H9 (cell line): ENCODE data around the gene SRGAP3. TPM values are rescaled to one million over a fixed set of nuclear protein-coding genes. Genes with fewer than 3 reads are reported as not detected.

Experiments
- DNase-seq: peaks from one replicate; pipeline ENCODE4 v3.0.0-alpha.2; 2017
- H2AFZ ChIP-seq: one replicate; pipeline ENCODE4 v1.6.1; 2013; ENCODE audit warnings: mild to moderate bottlenecking, low read length, control low read depth, moderate library complexity
- H2AK5ac ChIP-seq: 2 replicates; pipeline ENCODE4 v1.6.1; 2013; ENCODE audit warnings: low read length, control low read depth, mixed read lengths; ENCODE audit not compliant: insufficient read length
- H2BK120ac ChIP-seq: one replicate; pipeline ENCODE4 v1.6.1; 2013; ENCODE audit warnings: low read depth, mild to moderate bottlenecking, low read length, control low read depth, inconsistent platforms; ENCODE audit not compliant: poor library complexity, severe bottlenecking
- H2BK12ac ChIP-seq: 2 replicates; pipeline ENCODE4 v1.6.1; 2013; ENCODE audit warnings: low read length, control low read depth, mixed read lengths, low read depth; ENCODE audit not compliant: insufficient read length
- H2BK15ac ChIP-seq: 2 replicates; pipeline ENCODE4 v1.6.1; 2013; ENCODE audit warnings: low read depth, low read length, control low read depth
- H2BK20ac ChIP-seq: one replicate; pipeline ENCODE4 v1.6.1; 2013; ENCODE audit warnings: low read depth, mild to moderate bottlenecking, low read length, control low read depth, inconsistent platforms; ENCODE audit not compliant: poor library complexity, severe bottlenecking
- H2BK5ac ChIP-seq: 2 replicates; pipeline ENCODE4 v1.6.1; 2013; ENCODE audit warnings: low read length, control low read depth, mixed read lengths; ENCODE audit not compliant: insufficient read length
- H3K14ac ChIP-seq: 2 replicates; pipeline ENCODE4 v1.6.1; 2013; ENCODE audit warnings: low read length, control low read depth; ENCODE audit not compliant: insufficient read depth
- H3K18ac ChIP-seq: 2 replicates; pipeline ENCODE4 v1.6.1; 2013; ENCODE audit warnings: low read depth, mild to moderate bottlenecking, mixed read lengths, low read length, control low read depth; ENCODE audit not compliant: insufficient read length
- H3K23ac ChIP-seq: 2 replicates; pipeline ENCODE4 v1.6.1; 2013; ENCODE audit warnings: low read length, control low read depth, mixed read lengths, low read depth; ENCODE audit not compliant: insufficient read length
- H3K23me2 ChIP-seq: 2 replicates; pipeline ENCODE4 v1.6.1; 2013; ENCODE audit warnings: low read depth, mild to moderate bottlenecking, mixed read lengths, low read length, control low read depth; ENCODE audit not compliant: insufficient read length, poor library complexity, severe bottlenecking
- H3K27ac ChIP-seq: 2 replicates; pipeline ENCODE4 v1.5.1; 2013; ENCODE audit warnings: low read length, control low read depth, mixed read lengths, low read depth; ENCODE audit not compliant: insufficient read length
- H3K27me3 ChIP-seq: 2 replicates; pipeline ENCODE4 v1.6.1; 2013; ENCODE audit warnings: low read length, control low read depth, inconsistent platforms; ENCODE audit not compliant: insufficient read depth
- H3K4ac ChIP-seq: 2 replicates; pipeline ENCODE4 v1.6.1; 2013; ENCODE audit warnings: low read depth, mild to moderate bottlenecking, control low read depth, inconsistent platforms, low read length, moderate library complexity
- H3K4me1 ChIP-seq: 2 replicates; pipeline ENCODE4 v1.6.1; 2013; ENCODE audit warnings: low read length, control low read depth, inconsistent platforms; ENCODE audit not compliant: insufficient read depth
- H3K4me2 ChIP-seq: 2 replicates; pipeline ENCODE4 v1.6.1; 2013; ENCODE audit warnings: low read length, control low read depth, mixed read lengths; ENCODE audit not compliant: insufficient read length, insufficient read depth
- H3K56ac ChIP-seq: 2 replicates; pipeline ENCODE4 v1.6.1; 2013; ENCODE audit warnings: low read depth, mild to moderate bottlenecking, mixed read lengths, low read length, control low read depth; ENCODE audit not compliant: insufficient read length
- H3K79me1 ChIP-seq: 2 replicates; pipeline ENCODE4 v1.6.1; 2013; ENCODE audit warnings: low read depth, mild to moderate bottlenecking, moderate library complexity, low read length, control low read depth, inconsistent platforms; ENCODE audit not compliant: insufficient read depth, poor library complexity, severe bottlenecking
- H3K79me2 ChIP-seq: 2 replicates; pipeline ENCODE4 v1.6.1; 2013; ENCODE audit warnings: low read length, control low read depth, inconsistent platforms; ENCODE audit not compliant: insufficient read depth
- H3K9ac ChIP-seq: 2 replicates; pipeline ENCODE4 v1.6.1; 2013; ENCODE audit warnings: low read length, control low read depth, mixed read lengths; ENCODE audit not compliant: insufficient read length; ENCODE audit errors: extremely low read depth
- H3K9me3 ChIP-seq: one replicate; pipeline ENCODE4 v1.6.1; 2013; ENCODE audit warnings: low read depth, low read length, inconsistent platforms; ENCODE audit not compliant: control insufficient read depth
- H3T11ph ChIP-seq: one replicate; pipeline ENCODE4 v1.6.1; 2013; ENCODE audit warnings: mild to moderate bottlenecking, low read length, control low read depth, inconsistent platforms
- H4K20me1 ChIP-seq: one replicate; pipeline ENCODE4 v1.6.1; 2013; ENCODE audit not compliant: control insufficient read depth, insufficient read length, insufficient read depth
- H4K5ac ChIP-seq: 2 replicates; pipeline ENCODE4 v1.6.1; 2013; ENCODE audit warnings: low read depth, mild to moderate bottlenecking, mixed read lengths, low read length, control low read depth; ENCODE audit not compliant: insufficient read length
- H4K8ac ChIP-seq: replicated peaks from 2 replicates; pipeline ENCODE4 v1.6.1; 2013; ENCODE audit warnings: low read length, control low read depth, mixed read lengths, low read depth; ENCODE audit not compliant: insufficient read length
- H4K91ac ChIP-seq: 2 replicates; pipeline ENCODE4 v1.6.1; 2013; ENCODE audit warnings: low read depth, mild to moderate bottlenecking, moderate library complexity, mixed read lengths, low read length, control low read depth; ENCODE audit not compliant: insufficient read length
- H3K27ac Mint-ChIP-seq, 3 experiments: 2 replicates in 2 of 3; 3 replicates in 1 of 3; pipeline ENCODE4 v1.8.0; 2020 to 2021; ENCODE audit warnings: mixed read lengths in 3 of 3, mild to moderate bottlenecking in 1 of 3, moderate library complexity in 1 of 3
- H3K27me3 Mint-ChIP-seq: 2 replicates; pipeline ENCODE4 v1.8.0; 2021; ENCODE audit warnings: low read depth, mild to moderate bottlenecking, moderate library complexity, mixed read lengths
- H3K36me3 Mint-ChIP-seq, 3 experiments: 2 replicates in 2 of 3; 3 replicates in 1 of 3; pipeline ENCODE4 v1.8.0; 2020 to 2021; ENCODE audit warnings: low read depth in 3 of 3, mixed read lengths in 3 of 3; ENCODE audit not compliant: insufficient read depth in 1 of 3
- H3K4me1 Mint-ChIP-seq, 2 experiments: 2 replicates each; pipeline ENCODE4 v1.8.0; 2020; ENCODE audit warnings: mixed read lengths in 2 of 2
- H3K4me3 Mint-ChIP-seq, 2 experiments: 2 replicates in 1 of 2; 3 replicates in 1 of 2; pipeline ENCODE4 v1.8.0; 2020 to 2021; ENCODE audit warnings: mild to moderate bottlenecking in 2 of 2, mixed read lengths in 2 of 2, moderate library complexity in 1 of 2
- H3K9me3 Mint-ChIP-seq, 2 experiments: 2 replicates in 1 of 2; 3 replicates in 1 of 2; pipeline ENCODE4 v1.8.0; 2020; ENCODE audit warnings: mild to moderate bottlenecking in 2 of 2, mixed read lengths in 2 of 2, moderate library complexity in 1 of 2
- WGBS: extraction: QIAGEN DNeasy Blood & Tissue Kit; methylation state at CpG from one replicate; pipeline ENCODE4 v1.1.7; 2013; ENCODE audit warnings: missing lambda C conversion rate, low lambda C conversion rate, mixed read lengths; ENCODE audit not compliant: insufficient read length; ENCODE audit errors: extremely low coverage; 5-methylcytosine and 5-hydroxymethylcytosine counted together
- total RNA-seq: library from RNA; stranded (reverse); gene quantifications from 2 replicates; pipeline ENCODE4 v1.2.1, GENCODE V29; 2021
- TF ChIP-seq, protein P1 (sequence below): fragments of 200-600 bp; sonication (generic); conservative IDR thresholded peaks from 3 replicates; pipeline ENCODE4 v1.8.0; 2021; ENCODE audit warnings: antibody characterized with exemption, mild to moderate bottlenecking

Gene SRGAP3
- total RNA-seq, 1 experiment from 2014 or later, result 3.4 TPM

DNA sequence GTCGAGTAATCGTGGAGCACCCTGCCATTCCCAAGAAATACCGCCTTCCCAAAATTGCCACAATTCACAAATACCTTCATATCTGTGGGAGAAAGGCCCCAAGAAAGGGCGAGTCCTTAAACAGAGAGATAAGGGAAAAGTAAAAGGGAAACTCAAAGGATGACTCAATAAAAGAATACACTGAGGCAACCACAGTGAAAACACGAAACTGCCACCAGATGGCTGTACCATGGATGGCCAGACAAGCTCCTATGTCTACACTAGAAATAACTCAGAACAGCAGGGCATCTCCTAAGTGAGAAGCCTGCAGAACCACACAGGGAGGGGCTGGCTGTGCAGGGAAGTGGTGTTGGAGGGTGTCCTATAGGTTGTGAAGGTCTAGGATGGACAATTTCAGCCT, 25.0 kb downstream of the SRGAP3 start:
- H2BK20ac ChIP-seq, result no peak overlapping the region

More for the DNA sequence above, 25.0 kb downstream of the SRGAP3 start:
- WGBS, result no CpG with 5 or more reads among the region's 5 CpGs
- Histone ChIP-seq H4K91ac (no peak overlapping the region), H3K18ac (no peak overlapping the region), H3K56ac (no peak overlapping the region), H3K23me2 (no peaks in the 10 kb centered on the region), H3K4ac (no peak overlapping the region), H4K20me1 (no peaks in the 10 kb centered on the region), H2BK120ac (no peak overlapping the region), H3T11ph (no peak overlapping the region), H3K79me1 (no peaks in the 10 kb centered on the region), H3K9me3 (no peaks in the 10 kb centered on the region), H3K14ac (no peak overlapping the region), H3K27ac (no peak overlapping the region), H3K23ac (no peak overlapping the region), H4K8ac (no peak overlapping the region), H2BK12ac (no peak overlapping the region), H3K4me2 (no peak overlapping the region), H2AFZ (no peak overlapping the region), H3K4me1 (peaks cover 15% of the 10 kb centered on the region; the same call in 1 of the 2 replicates), H3K9ac (no peak overlapping the region), H2AK5ac (no peak overlapping the region), H3K27me3 (no peaks in the 10 kb centered on the region), H2BK5ac (no peak overlapping the region), H2BK15ac (no peak overlapping the region), H3K79me2 (no peaks in the 10 kb centered on the region), H4K5ac (no peak overlapping the region)
- DNase-seq, result no peak
- Mint-ChIP-seq H3K9me3 (no peaks in the 10 kb centered on the region), H3K27ac (no peak overlapping the region), H3K27me3 (peaks cover 8% of the 10 kb centered on the region), H3K4me1 (peaks cover 40 to 49% of the 10 kb centered on the region in 2 experiments), H3K4me3 (no peak overlapping the region), H3K36me3 (no peaks in the 10 kb centered on the region)
- TF ChIP-seq, protein P1, sequence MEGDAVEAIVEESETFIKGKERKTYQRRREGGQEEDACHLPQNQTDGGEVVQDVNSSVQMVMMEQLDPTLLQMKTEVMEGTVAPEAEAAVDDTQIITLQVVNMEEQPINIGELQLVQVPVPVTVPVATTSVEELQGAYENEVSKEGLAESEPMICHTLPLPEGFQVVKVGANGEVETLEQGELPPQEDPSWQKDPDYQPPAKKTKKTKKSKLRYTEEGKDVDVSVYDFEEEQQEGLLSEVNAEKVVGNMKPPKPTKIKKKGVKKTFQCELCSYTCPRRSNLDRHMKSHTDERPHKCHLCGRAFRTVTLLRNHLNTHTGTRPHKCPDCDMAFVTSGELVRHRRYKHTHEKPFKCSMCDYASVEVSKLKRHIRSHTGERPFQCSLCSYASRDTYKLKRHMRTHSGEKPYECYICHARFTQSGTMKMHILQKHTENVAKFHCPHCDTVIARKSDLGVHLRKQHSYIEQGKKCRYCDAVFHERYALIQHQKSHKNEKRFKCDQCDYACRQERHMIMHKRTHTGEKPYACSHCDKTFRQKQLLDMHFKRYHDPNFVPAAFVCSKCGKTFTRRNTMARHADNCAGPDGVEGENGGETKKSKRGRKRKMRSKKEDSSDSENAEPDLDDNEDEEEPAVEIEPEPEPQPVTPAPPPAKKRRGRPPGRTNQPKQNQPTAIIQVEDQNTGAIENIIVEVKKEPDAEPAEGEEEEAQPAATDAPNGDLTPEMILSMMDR, result no peak
